DMS 273 (cell line): ENCODE results near the gene IL16.
"Not testable (repeated sequence)": the region's sequence is repeated elsewhere in the genome, so short reads cannot be mapped to it uniquely, and the experiment has no call there.

ENCODE experiments used
- DNase-seq: peaks from one replicate; lab custom pipeline; 2025; ENCODE audit not compliant: unreplicated experiment; lab: John Stamatoyannopoulos, UW

IL16 gene

GRCh38 chr15:81331600-81331999, 134.9 kb downstream of the IL16 start:
- DNase-seq = no peak

DNA sequence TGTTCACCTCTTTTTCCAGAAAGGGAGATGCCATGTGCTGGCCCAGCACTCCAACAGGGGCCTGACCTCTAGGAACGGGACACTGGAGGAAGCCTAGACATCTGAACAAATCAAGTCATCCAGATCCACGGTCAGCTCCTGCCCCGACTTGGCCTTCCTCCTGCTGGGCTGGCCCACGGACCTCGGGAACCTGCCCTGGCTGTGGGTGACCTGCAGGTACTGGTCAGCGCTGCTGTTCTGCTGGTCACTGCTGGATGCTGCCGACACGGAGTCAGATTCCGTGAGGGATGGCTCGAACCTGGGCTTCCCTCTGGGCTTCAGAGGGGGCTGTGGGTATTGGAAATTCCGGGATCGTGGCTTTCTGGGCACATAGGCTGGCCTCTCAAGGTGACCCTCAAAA, 135.6 kb downstream of the IL16 start:
- no peak for DNase-seq

DNA sequence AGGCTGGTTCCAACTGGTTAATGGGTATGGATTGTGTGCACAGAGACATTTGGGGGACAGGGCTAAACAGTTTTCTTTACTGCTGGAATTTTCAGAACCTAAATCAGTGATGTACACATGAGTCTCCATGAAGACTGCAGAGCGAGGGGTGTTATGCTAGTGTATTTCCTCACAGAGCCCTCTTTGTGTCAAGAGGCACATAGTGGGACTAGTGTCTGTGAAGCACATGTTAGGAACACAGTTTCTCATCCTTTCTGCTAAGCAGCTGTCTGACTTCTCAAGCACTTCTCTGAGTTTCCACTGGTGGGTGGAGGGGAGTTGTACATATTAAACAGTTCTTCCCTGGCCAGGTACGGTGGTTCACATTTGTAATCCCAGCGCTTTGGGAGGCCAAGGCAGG, 136.7 kb downstream of the IL16 start:
- no peak for DNase-seq

GRCh38 chr15:81334768-81335435, 138.2 kb downstream of the IL16 start:
- DNase-seq = no peak

GRCh38 chr15:81335631-81336030, 139.0 kb downstream of the IL16 start:
- no peak for DNase-seq

DNA sequence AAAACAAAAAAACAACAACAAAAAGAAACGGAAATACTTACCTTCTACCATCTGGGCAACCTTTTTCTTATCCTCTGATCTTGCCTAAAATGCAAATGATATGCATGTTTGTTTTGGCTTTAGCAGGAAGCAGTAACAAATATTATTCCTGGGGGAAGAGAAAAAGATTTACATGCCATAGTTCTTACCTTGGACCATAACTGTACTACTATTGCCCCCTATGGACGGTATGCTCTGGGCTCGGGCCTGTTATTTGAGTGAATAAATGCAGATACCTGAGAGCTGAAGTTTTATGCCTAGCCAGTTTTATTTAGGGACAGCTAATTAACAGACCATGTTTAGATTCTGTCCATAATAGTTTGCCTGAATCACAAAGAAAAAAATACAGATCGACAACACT, 139.9 kb downstream of the IL16 start:
- peak; percentile 3 for DNase-seq

GRCh38 chr15:81337241-81337640, 140.6 kb downstream of the IL16 start:
- DNase-seq = no peak

DNA sequence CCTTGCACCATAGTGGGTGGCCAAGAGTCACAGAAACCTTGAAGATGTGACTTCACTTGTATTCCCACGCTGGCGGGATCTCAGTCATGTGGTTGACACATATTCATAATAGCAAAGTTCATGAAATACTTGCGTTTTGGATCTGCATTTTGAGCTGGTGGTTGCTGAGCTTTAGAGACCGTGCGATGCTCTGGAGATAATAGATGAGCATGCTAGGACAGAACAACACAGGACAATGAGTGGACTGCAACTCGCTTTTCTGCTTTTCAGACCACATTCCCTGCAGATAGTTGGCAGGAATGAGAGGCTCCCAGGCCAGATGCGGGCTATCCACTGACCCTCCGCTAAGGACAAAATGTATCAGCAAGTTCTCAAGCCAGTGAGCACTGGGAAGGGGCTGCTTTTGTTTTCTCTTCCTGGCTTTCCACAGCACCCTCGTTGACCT, 141.1 kb downstream of the IL16 start:
- no peak for DNase-seq

GRCh38 chr15:81338170-81339007, 141.7 kb downstream of the IL16 start:
- no peak for DNase-seq

DNA sequence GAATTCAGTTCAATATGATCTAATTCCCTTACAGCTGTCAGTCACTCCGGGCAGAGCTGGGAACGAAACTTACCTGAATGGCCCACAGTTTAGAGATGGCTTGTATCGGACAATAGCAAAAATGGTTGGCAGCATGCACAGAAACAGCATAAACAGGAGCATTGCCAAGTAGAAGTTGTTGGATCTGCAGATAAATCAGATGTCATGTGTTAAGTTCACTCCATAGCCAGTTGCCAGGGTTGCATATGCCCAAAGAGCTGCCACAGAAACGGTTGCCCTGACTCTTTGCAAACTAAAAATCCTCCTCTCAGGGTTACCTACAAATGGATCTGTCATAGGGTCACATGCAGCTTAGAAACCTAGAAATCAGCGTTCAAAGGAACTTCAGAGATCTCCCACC, 142.6 kb downstream of the IL16 start:
- no peak for DNase-seq

DNA sequence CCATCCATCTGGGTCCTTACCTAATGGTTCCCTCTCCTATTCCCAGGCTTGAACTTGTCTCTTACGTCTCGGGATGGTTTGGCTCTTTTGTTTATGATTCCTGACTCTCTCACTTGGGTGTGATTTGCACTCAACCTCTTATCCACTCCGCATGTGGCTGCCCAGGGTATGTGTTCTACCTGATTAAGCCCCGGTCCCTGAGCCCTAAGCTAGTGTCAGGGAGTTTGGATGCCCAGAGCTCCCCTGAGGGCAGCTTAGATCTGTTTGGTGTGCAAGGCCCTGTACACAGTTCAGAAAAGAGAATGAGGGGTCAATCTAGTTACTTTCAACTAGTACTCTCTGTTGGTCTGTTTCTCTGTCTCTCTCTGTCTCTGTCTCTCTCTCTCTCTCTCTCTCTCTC, 143.2 kb downstream of the IL16 start:
- no peak for DNase-seq

GRCh38 chr15:81341351-81341750, 144.7 kb downstream of the IL16 start:
- DNase-seq = no peak

- DNase-seq = no peak
Measured at GRCh38 chr15:81343371-81343770, 146.7 kb downstream of the IL16 start.

GRCh38 chr15:81346611-81347010, 149.9 kb downstream of the IL16 start:
- DNase-seq = no peak

- no peak for DNase-seq
Measured at GRCh38 chr15:81347910-81348309, 151.2 kb downstream of the IL16 start.

DNA sequence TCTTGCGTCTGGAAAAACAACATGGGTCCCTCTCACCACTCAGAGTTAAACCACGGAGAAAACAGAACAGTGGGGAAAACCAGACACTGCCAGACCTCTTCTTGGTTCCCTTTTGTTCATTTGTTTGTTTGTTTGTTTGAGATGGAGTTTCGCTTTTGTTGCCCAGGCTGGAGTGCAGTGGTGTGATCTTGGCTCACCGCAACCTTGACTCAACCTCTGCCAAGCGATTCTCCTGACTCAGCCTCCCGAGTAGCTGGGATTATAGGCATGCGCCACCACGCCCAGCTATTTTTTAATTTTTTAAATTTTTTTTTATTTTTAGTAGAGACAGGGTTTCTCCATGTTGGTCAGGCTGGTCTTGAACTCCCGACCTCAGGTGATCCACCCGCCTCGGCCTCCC, 152.0 kb downstream of the IL16 start:
- DNase-seq = not testable (repeated sequence)

- no peak for DNase-seq
Measured at GRCh38 chr15:81349271-81349670, 152.6 kb downstream of the IL16 start.

- DNase-seq = peak; percentile 55
Measured at GRCh38 chr15:81351651-81352050, 155.0 kb downstream of the IL16 start.

- DNase-seq = no peak
Measured at GRCh38 chr15:81356252-81356651, 159.6 kb downstream of the IL16 start.

- DNase-seq = no peak
Measured at GRCh38 chr15:81357180-81357686, 160.6 kb downstream of the IL16 start.

GRCh38 chr15:81358248-81358647, 161.6 kb downstream of the IL16 start:
- no peak for DNase-seq

DNA sequence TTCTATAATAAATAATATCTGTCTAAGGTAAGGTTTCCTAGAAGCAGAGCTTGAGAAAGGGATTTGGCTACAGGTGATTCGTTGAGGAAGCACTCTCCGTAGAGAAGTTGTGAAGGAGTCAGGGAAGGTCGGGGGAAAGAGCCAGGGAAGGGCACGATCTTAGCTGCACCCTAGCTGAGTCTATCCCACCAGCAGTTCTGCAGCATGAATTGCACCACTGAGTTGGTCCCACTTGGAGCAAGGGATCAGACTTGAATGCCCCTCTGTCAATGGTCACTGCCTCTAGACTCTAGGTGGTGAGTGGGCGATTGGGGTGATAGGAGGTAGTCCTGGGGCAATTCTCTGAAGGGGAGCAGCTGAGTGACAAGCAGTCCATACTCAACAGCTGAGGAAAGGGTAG, 163.8 kb downstream of the IL16 start:
- DNase-seq = no peak
